PC-3 (cell line): ENCODE data around the gene CTPS1. TPM values are rescaled to one million over a fixed set of nuclear protein-coding genes. Genes with fewer than 3 reads are reported as not detected.

Experiments used
- ATAC-seq: fragments of 200-7000 bp; cut with Tn5 transposase; 2 replicates; pipeline ENCODE4 v1.9.1; 2020; ENCODE audit warnings: mild to moderate bottlenecking, moderate library complexity
- BruUV-seq: library from RNA; stranded (reverse); fragments of 400-500 nt; replicated peaks from 2 replicates; lab custom pipeline; 2021; lab: Mats Ljungman, UMichigan
- CTCF ChIA-PET: fragments of 300-600 bp; sonication (Branson Sonifier 250); formaldehyde crosslinking; loops from one replicate; lab custom pipeline; 2022; ENCODE audit warnings: antibody characterized with exemption; lab: Charles Lee
- POLR2A ChIA-PET: fragments of 300-600 bp; sonication (Branson Sonifier 250); formaldehyde crosslinking; loops from one replicate; lab custom pipeline; 2022; ENCODE audit warnings: antibody characterized with exemption; ENCODE audit not compliant: unreplicated experiment; lab: Charles Lee
- DNase-seq: peaks from one replicate; pipeline ENCODE4 v3.0.0-alpha.2; 2015
- H2AFZ ChIP-seq: fragments of 300-600 bp; sonication (generic); 2 replicates; pipeline ENCODE4 v1.6.0; 2016; ENCODE audit warnings: antibody characterized with exemption, low read length
- H3F3A ChIP-seq: fragments of 300-600 bp; sonication (generic); one replicate; pipeline ENCODE4 v1.6.0; 2017; ENCODE audit warnings: antibody characterized with exemption, low read length, control low read depth, mild to moderate bottlenecking; ENCODE audit not compliant: unreplicated experiment
- H3K27ac ChIP-seq: fragments of 300-600 bp; sonication (generic); 2 replicates; pipeline ENCODE4 v1.5.1; 2016; ENCODE audit warnings: mild to moderate bottlenecking, low read length
- H3K27me3 ChIP-seq: fragments of 300-600 bp; sonication (generic); 2 replicates; pipeline ENCODE4 v1.6.1; 2016; ENCODE audit warnings: low read length, mixed read lengths
- H3K36me3 ChIP-seq: fragments of 300-600 bp; sonication (generic); 2 replicates; pipeline ENCODE4 v1.6.1; 2016; ENCODE audit warnings: low read depth, mixed run types, low read length, mixed read lengths
- H3K4me1 ChIP-seq: fragments of 300-600 bp; sonication (generic); 2 replicates; pipeline ENCODE4 v1.5.1; 2016; ENCODE audit warnings: low read length; ENCODE audit not compliant: insufficient read depth
- H3K4me2 ChIP-seq: fragments of 300-600 bp; sonication (generic); 2 replicates; pipeline ENCODE4 v1.6.0; 2016; ENCODE audit warnings: low read length
- H3K4me3 ChIP-seq: fragments of 300-600 bp; sonication (generic); 2 replicates; pipeline ENCODE4 v1.5.1; 2016; ENCODE audit warnings: mild to moderate bottlenecking, low read length, mixed read lengths
- H3K79me2 ChIP-seq: fragments of 300-600 bp; sonication (generic); 2 replicates; pipeline ENCODE4 v1.6.1; 2017; ENCODE audit warnings: low read length, mixed read lengths
- H3K9ac ChIP-seq: fragments of 300-600 bp; sonication (generic); 2 replicates; pipeline ENCODE4 v1.6.0; 2016; ENCODE audit warnings: mild to moderate bottlenecking, low read length
- H3K9me2 ChIP-seq: fragments of 300-600 bp; sonication (generic); replicated peaks from 2 replicates; pipeline ENCODE4 v1.6.1; 2016; ENCODE audit warnings: mixed run types, low read length, mixed read lengths
- H3K9me3 ChIP-seq: fragments of 300-600 bp; sonication (generic); 2 replicates; pipeline ENCODE4 v1.6.1; 2016; ENCODE audit warnings: low read length, mixed read lengths
- H4K20me1 ChIP-seq: fragments of 300-600 bp; sonication (generic); 2 replicates; pipeline ENCODE4 v1.6.1; 2016; ENCODE audit warnings: low read length, mixed read lengths
- EZH2 ChIP-seq: fragments of 300-600 bp; sonication (generic); IDR thresholded peaks from one replicate; pipeline ENCODE4 v1.6.1; 2017; ENCODE audit warnings: antibody characterized with exemption, mild to moderate bottlenecking, low read length; ENCODE audit not compliant: unreplicated experiment
- EZH2phosphoT487 ChIP-seq: fragments of 300-600 bp; sonication (generic); IDR thresholded peaks from 2 replicates; pipeline ENCODE4 v1.6.1; 2018; ENCODE audit warnings: mild to moderate bottlenecking, antibody characterized with exemption, low read length, borderline replicate concordance
- intact Hi-C: fragments of 100-400 bp; cut with micrococcal nuclease; formaldehyde crosslinking; loops from 2 replicates; pipeline ENCODE4 v1.9.0; 2023
- total RNA-seq: library from RNA; depleted of rRNA; stranded (reverse); fragments of >200 nt; gene quantifications from 2 replicates; pipeline ENCODE4 v1.2.3, GENCODE V29; 2014; rRNA removed
- TF ChIP-seq, protein P1 (sequence below): fragments of 300-600 bp; sonication (generic); conservative IDR thresholded peaks from 2 replicates; pipeline ENCODE4 v1.5.1; 2017; ENCODE audit warnings: antibody characterized with exemption, low read depth, mild to moderate bottlenecking, low read length

CTPS1 gene
- total RNA-seq, 1 experiment from 2014 or later: 63.4 TPM

DNA sequence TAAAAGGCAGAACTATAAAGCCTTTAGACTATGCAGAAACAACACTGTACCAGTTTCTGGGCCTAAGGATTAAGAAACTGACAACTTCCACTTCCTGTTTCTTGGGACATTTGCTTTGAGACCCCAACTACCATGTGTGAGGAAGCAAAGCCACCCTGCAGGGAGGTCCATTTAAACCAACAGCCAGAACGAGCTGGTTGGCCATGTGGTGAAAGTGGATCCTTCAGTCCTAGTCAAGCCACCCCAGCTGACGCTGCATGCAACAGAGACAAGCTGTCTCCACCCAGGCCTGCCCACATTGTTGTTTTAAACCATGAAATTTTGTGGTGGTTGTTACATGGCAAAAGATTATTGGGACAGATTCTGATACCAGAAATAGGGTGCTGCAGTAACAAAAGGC, 73.8 kb downstream of the CTPS1 start:
- no peaks in the 10 kb centered on the region for H3K4me1 ChIP-seq
- intact Hi-C loops: loop anchor here (5.0 kb wide), 1 partner anchor 189 kb away; the partner anchor contains the start of gene SCMH1
- no peaks in the 10 kb centered on the region for H3K9me3 ChIP-seq
- POLR2A ChIA-PET: no interaction called here
- TF ChIP-seq EZH2phosphoT487: no peak
- TF ChIP-seq EZH2: no peak
- TF ChIP-seq, protein P1, sequence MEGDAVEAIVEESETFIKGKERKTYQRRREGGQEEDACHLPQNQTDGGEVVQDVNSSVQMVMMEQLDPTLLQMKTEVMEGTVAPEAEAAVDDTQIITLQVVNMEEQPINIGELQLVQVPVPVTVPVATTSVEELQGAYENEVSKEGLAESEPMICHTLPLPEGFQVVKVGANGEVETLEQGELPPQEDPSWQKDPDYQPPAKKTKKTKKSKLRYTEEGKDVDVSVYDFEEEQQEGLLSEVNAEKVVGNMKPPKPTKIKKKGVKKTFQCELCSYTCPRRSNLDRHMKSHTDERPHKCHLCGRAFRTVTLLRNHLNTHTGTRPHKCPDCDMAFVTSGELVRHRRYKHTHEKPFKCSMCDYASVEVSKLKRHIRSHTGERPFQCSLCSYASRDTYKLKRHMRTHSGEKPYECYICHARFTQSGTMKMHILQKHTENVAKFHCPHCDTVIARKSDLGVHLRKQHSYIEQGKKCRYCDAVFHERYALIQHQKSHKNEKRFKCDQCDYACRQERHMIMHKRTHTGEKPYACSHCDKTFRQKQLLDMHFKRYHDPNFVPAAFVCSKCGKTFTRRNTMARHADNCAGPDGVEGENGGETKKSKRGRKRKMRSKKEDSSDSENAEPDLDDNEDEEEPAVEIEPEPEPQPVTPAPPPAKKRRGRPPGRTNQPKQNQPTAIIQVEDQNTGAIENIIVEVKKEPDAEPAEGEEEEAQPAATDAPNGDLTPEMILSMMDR: no peak
- no peaks in the 10 kb centered on the region for H3K9me2 ChIP-seq
- no peaks in the 10 kb centered on the region for H3K79me2 ChIP-seq
- no peak overlapping the region for H3K4me3 ChIP-seq
- no peak overlapping the region for H2AFZ ChIP-seq
- H3K27me3 ChIP-seq: no peaks in the 10 kb centered on the region
- H3K4me2 ChIP-seq: no peak overlapping the region
- 0 out of 2 replicates have a peak, but pooled peaks cover 5% of the 10 kb centered on the region for H3K36me3 ChIP-seq
- H3K9ac ChIP-seq: no peak overlapping the region
- no TSS peak for BruUV-seq
- no peaks in the 10 kb centered on the region for H3F3A ChIP-seq
- no peak overlapping the region for H3K27ac ChIP-seq
- H4K20me1 ChIP-seq: no peaks in the 10 kb centered on the region
- CTCF ChIA-PET: no interaction called here
- no peak for DNase-seq
- no peak for ATAC-seq

DNA sequence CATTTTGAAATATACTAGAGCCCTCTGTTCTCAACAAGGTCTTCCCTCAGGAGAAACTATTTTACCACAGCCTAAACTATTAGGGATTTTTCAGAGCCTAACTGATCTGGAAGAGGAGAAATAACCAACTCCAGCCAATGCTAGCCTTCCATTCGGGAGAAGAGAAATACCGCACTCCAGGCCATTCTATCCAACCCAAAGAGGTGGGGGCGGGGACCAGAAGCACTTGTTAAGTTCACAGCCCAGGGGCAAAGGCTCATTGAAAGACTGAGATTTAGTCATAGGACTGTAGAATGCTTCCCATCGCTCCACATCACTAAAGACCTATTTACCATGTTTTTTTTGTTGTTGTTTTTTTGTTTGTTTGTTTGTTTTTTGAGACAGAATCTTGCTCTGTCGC, 77.4 kb downstream of the CTPS1 start:
- BruUV-seq: no TSS peak
- intact Hi-C loops: no loop called here
- Histone ChIP-seq H3F3A (no peaks in the 10 kb centered on the region), H3K4me2 (no peak overlapping the region), H3K9ac (no peak overlapping the region), H4K20me1 (no peaks in the 10 kb centered on the region), H3K79me2 (no peaks in the 10 kb centered on the region), H3K36me3 (no peaks in the 10 kb centered on the region), H3K9me3 (no peaks in the 10 kb centered on the region), H3K27ac (no peak overlapping the region), H3K4me3 (no peak overlapping the region), H3K4me1 (no peaks in the 10 kb centered on the region), H3K27me3 (no peaks in the 10 kb centered on the region), H3K9me2 (no peaks in the 10 kb centered on the region), H2AFZ (no peak overlapping the region)
- ChIA-PET POLR2A (no interaction called here), CTCF (no interaction called here)
- ATAC-seq (no peak), DNase-seq (no peak)
- TF ChIP-seq EZH2 (no peak), EZH2phosphoT487 (no peak)
- TF ChIP-seq, protein P1: no peak

Other genes starting within 250 kb of the CTPS1 start
- 1.1 and 2.5 TPM in 2 replicates for gene KCNQ4, start 195.9 kb upstream of the CTPS1 start, total RNA-seq
- 10.6 and 12.0 TPM in 2 replicates for gene CITED4, start 117.3 kb upstream of the CTPS1 start, total RNA-seq
- 0.12 and 0.22 TPM in 2 replicates for gene SLFNL1, start 42.0 kb downstream of the CTPS1 start, total RNA-seq